Activated naive CD8-positive, alpha-beta T cell (primary cell): Measurements from ENCODE around the gene MGP.

Experiments used
- H3K27ac Mint-ChIP-seq: one replicate; pipeline ENCODE4 v1.8.0; 2021; ENCODE audit warnings: mixed read lengths
- H3K27me3 Mint-ChIP-seq: one replicate; pipeline ENCODE4 v1.8.0; 2021; ENCODE audit warnings: mixed read lengths
- H3K36me3 Mint-ChIP-seq: one replicate; pipeline ENCODE4 v1.8.0; 2021; ENCODE audit warnings: mixed read lengths
- H3K4me1 Mint-ChIP-seq: one replicate; pipeline ENCODE4 v1.8.0; 2021; ENCODE audit warnings: low read depth, mixed read lengths
- H3K4me3 Mint-ChIP-seq: one replicate; pipeline ENCODE4 v1.8.0; 2021; ENCODE audit warnings: mild to moderate bottlenecking, mixed read lengths
- H3K9me3 Mint-ChIP-seq: one replicate; pipeline ENCODE4 v1.8.0; 2021; ENCODE audit warnings: low read depth, mixed read lengths

The MGP gene

DNA sequence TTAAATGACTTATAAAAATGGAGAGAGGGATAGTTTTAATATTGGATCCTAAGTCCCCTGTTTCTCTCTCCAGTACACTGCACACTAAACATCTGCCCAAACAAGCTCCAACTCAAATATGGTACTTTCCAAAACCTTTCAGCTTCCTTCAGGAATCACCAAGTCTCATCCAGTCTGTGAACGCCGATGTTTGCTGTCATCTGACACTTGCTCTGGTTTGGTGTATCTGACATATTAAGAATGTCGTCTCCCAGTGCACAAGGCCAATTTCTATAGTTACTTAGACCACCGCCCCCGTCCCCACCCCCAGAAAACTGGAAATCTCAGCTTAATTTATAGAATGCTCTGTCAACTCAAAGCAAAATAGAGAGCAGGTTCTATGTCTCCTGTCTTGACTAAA is 5.0 kb upstream of the MGP start:
- Mint-ChIP-seq H3K4me3 (no peak overlapping the region), H3K27me3 (peaks cover 2% of the 10 kb centered on the region), H3K9me3 (no peaks in the 10 kb centered on the region), H3K4me1 (peaks cover 13% of the 10 kb centered on the region), H3K27ac (no peak overlapping the region), H3K36me3 (peaks cover 3% of the 10 kb centered on the region)

DNA sequence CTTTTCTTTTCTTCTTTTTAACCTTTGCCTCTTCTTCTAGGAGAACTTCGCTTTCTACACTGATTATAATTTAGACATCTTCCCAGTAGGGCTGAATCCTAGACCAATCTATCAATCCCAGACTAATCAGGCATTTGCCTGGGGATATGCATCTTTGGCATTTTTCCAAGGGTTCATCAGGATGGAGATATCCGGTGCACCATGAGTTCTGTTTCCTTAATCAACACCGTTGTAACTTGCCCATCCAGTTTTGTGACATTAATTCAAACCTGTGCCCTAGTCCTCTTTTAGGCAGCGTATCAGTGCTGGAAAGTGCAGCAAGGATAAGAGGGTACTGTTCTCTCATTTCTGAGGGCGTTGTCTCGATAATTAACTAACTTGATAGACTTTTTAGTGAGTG is 617 bp upstream of the MGP start:
- Mint-ChIP-seq H3K9me3 (no peaks in the 10 kb centered on the region), H3K4me3 (no peak overlapping the region), H3K36me3 (no peaks in the 10 kb centered on the region), H3K4me1 (peaks cover 43% of the 10 kb centered on the region), H3K27ac (peak overlapping the region; percentile 12), H3K27me3 (peaks cover 5% of the 10 kb centered on the region)

DNA sequence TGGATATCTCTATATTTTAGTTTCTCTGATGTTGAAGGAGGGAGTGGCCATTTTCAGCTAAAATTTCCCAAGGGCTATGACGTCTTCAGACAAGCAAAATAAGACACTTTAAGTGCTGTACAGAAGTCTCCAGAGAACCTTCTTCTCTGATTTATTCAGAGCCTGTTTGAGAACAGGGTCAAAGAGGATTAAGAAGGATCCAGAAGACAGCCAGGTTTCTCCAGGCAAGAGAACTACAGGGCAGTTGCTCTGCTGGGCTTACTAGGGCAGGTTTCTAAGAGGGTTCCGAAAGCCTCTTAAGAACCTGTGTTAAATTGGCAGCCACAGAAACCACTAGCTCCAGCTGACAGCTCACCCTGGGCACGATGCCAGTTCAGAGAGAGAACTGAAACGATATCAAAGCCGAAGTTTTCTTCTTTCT is 1.2 kb downstream of the MGP start:
- H3K4me3 Mint-ChIP-seq, result peak overlapping the region; percentile 72
- peak overlapping the region; percentile 16 for H3K27ac Mint-ChIP-seq
- no peaks in the 10 kb centered on the region for H3K9me3 Mint-ChIP-seq
- H3K4me1 Mint-ChIP-seq, result peaks cover 58% of the 10 kb centered on the region
- peaks cover 5% of the 10 kb centered on the region for H3K27me3 Mint-ChIP-seq
- H3K36me3 Mint-ChIP-seq, result peaks cover 5% of the 10 kb centered on the region

DNA sequence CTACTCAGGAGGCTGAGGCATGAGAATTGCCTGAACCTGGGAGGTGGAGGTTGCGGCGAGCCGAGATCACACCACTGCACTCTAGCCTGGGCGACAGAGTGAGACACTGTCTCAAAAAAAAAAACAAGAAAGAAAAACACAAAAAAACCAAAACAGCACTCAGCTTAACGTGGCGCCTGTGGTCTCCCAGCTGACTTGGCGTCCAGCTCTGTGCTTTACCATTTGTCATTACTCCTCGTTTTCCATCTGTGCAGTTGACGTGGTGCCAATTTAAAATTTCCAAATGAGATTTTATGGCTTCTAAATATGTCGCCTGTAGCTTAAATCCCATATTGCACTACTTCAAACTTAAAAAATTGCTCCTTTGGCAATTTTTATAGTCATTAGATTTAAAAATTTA is 2.0 kb downstream of the MGP start:
- no peak overlapping the region for H3K4me3 Mint-ChIP-seq
- H3K27me3 Mint-ChIP-seq, result peaks cover 5% of the 10 kb centered on the region
- no peak overlapping the region for H3K27ac Mint-ChIP-seq
- peaks cover 5% of the 10 kb centered on the region for H3K36me3 Mint-ChIP-seq
- H3K9me3 Mint-ChIP-seq, result no peaks in the 10 kb centered on the region
- H3K4me1 Mint-ChIP-seq, result peaks cover 58% of the 10 kb centered on the region

DNA sequence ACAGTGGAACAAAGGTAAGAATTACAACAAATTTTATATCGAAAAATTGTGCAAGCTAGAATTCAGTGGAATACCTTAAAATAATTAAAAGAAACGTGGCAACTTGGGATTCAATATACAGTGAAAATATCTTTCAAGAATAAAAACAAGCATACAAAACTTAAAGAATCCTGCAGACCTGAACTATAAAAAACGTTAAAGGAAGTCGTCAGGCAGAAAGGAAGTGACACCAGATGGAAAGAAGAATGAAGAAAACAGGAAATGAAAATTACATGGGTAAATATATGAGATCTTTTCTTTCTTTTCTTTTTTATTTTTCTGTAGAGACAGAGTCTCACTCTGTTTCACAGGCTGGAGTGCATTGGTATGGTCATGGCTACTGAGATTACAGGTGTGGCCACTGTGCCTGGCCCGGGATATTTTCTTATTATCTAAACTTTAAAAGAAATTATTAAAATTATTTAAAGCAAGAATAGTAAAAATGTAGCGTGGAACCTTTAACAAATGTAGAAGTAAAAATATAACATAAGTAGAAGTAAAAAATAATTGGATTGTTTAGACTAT is 4.7 kb downstream of the MGP start:
- H3K4me1 Mint-ChIP-seq, result peaks cover 48% of the 10 kb centered on the region
- no peaks in the 10 kb centered on the region for H3K9me3 Mint-ChIP-seq
- H3K4me3 Mint-ChIP-seq, result peak overlapping the region; percentile 25

DNA sequence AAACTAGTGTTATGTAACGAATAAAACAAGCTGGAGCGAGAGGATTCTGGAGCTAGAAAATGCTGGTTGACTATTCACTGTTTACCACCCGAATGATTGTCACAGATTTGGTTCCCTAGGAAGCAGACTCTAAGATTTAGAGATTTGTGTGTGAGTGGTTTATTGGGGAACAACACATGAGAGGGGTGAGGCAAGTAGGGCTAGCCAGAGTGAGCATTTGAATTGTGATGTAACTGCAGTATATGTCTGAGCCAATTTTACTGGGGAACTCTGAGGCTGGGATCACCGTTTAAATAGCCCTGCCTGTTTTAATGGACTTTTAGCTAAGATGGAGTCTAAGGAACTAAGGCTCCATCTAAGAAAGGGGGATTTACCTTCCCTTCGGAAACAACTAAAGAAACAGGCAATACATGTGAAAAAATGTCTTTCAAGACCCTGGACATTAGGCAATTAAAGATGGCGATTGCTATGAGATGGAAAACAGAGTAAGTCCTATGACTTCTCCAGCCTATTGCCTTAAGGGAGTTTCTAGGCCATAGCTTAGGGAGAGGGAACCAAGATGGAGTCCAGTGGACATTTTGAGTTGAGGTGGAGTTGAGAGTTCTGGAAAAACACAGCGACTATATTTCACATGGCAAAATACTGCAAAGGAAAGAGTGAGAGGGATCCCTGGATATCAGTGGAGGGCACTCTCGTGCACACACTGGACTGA is 6.3 kb downstream of the MGP start:
- Mint-ChIP-seq H3K4me1 (peaks cover 33% of the 10 kb centered on the region), H3K4me3 (no peak overlapping the region), H3K9me3 (no peaks in the 10 kb centered on the region), H3K27me3 (no peaks in the 10 kb centered on the region), H3K36me3 (peaks cover 12% of the 10 kb centered on the region), H3K27ac (peak overlapping the region; percentile 7)

More for the DNA sequence above, 4.7 kb downstream of the MGP start:
- Mint-ChIP-seq H3K36me3 (peaks cover 12% of the 10 kb centered on the region), H3K27me3 (peaks cover 3% of the 10 kb centered on the region), H3K27ac (peak overlapping the region; percentile 78)

DNA sequence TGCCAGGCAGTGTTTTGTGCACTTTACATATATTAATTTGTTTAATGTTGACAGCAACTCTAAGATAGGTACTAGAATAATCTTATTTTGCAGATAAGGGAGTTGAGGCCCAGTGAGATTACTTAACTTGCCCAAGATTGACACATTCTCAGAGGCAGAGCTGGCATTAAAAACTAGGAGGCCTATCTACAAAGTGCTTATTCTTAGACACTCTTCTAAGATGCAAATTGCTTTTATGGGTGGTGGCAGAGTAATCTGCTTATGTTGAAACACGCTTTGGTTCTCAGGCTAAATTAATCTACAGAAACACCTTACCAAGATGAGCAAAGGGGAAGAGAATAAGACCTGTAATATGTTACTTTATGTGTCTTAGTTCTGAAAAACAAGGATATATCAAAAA is 7.2 kb downstream of the MGP start:
- peaks cover 12% of the 10 kb centered on the region for H3K36me3 Mint-ChIP-seq
- peaks cover 29% of the 10 kb centered on the region for H3K4me1 Mint-ChIP-seq
- no peak overlapping the region for H3K4me3 Mint-ChIP-seq
- H3K27me3 Mint-ChIP-seq, result no peaks in the 10 kb centered on the region
- no peaks in the 10 kb centered on the region for H3K9me3 Mint-ChIP-seq
- no peak overlapping the region for H3K27ac Mint-ChIP-seq

DNA sequence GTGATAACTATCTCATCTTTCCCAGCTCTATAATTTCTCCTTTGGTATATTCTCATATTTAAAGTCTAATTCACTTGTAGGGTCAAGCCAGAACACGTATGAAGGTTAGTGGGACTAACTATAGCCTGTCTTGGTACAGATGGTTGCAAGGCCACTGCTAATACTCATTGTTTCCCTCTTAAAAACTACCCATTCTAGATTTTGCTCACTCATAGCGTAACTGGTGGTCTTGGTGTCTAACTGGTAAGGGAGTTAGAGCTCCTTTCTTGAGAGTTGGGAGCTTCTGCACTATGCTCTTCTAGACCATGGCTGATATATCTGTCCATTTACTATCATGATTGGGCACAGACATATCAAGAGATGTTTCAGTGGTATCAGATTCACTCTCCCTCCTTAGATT is 8.8 kb downstream of the MGP start:
- Mint-ChIP-seq H3K4me3 (no peak overlapping the region), H3K27me3 (no peaks in the 10 kb centered on the region), H3K9me3 (no peaks in the 10 kb centered on the region), H3K4me1 (peaks cover 21% of the 10 kb centered on the region), H3K27ac (no peak overlapping the region), H3K36me3 (peaks cover 12% of the 10 kb centered on the region)

DNA sequence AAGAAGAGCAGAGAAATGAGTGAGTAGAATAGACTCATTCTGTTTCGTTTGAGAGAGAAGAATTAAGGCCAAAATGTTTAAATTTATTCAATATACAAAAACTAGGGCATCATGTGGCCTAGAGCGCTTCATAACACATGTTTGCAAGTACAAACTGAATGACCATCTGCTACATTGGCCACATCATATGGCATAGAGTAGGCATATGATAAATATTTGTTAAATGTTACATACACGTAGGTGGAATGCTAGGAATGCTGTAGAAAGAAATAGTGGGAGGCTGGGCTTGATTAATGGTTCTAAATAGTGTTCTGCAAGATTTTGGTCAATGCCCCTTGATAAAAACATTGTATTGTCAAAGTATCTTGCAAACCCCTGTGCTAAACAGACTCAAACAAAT is 10.8 kb downstream of the MGP start:
- Mint-ChIP-seq H3K4me1 (peaks cover 6% of the 10 kb centered on the region), H3K9me3 (no peaks in the 10 kb centered on the region), H3K4me3 (no peak overlapping the region), H3K36me3 (peaks cover 11% of the 10 kb centered on the region), H3K27me3 (no peaks in the 10 kb centered on the region), H3K27ac (no peak overlapping the region)

DNA sequence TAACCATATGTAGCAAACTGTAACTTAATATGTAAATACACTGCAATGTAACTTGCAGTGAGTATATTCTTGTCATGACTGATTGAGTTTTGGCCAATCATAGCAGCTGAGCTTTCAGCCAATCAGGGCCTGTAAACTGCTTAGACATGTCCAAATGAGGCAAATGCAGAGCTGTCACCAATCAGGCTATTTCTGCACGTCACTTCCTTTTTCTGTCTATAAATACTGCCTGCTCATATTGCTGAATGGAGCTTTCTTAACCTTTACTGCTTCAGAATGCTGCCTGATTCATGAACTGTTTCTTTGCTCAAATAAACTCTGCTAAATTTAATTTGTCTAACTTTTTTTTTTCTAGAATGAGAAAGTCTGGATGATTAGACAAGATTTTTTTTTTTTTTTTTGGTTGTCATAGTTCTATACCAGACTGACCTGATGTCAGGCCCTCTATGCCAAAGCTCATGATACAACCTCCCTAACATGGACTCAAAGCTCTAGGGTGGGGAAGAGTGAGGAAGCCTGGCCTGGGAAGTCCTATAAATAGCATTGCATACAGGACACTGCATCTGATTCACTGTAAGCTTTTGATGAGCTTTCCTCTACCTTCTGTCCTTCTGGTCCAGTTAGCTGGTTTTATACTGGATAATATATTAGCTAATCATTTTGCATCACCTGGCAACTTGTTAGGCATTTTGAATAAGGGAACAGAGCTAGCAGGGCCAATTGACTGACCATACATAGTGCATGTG is 12.0 kb downstream of the MGP start:
- H3K36me3 Mint-ChIP-seq, result peaks cover 7% of the 10 kb centered on the region
- no peaks in the 10 kb centered on the region for H3K27me3 Mint-ChIP-seq
- no peak overlapping the region for H3K27ac Mint-ChIP-seq
- H3K4me3 Mint-ChIP-seq, result no peak overlapping the region
- peaks cover 2% of the 10 kb centered on the region for H3K4me1 Mint-ChIP-seq
- no peaks in the 10 kb centered on the region for H3K9me3 Mint-ChIP-seq

DNA sequence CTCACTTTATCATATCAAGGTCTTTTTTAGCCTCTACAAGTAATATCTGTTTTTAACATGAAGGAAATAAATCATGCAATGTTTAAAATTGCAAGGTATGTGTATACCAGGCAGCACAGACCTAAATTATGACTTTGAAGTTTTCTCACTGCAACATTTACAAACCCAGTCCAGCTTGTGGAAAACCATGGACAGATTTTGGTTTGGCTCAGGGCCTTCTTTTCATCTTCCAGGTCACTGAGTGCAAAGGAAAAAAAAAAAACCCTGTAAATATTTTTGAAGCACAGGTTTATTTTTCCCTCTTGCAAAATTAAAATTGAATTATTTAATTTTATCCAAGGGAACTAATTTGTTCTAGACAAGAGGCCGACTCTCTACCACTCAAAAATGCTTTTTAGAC is 13.8 kb downstream of the MGP start:
- no peak overlapping the region for H3K4me3 Mint-ChIP-seq
- no peak overlapping the region for H3K27ac Mint-ChIP-seq
- H3K9me3 Mint-ChIP-seq, result no peaks in the 10 kb centered on the region
- peaks cover 2% of the 10 kb centered on the region for H3K4me1 Mint-ChIP-seq
- no peaks in the 10 kb centered on the region for H3K27me3 Mint-ChIP-seq
- peaks cover 5% of the 10 kb centered on the region for H3K36me3 Mint-ChIP-seq

DNA sequence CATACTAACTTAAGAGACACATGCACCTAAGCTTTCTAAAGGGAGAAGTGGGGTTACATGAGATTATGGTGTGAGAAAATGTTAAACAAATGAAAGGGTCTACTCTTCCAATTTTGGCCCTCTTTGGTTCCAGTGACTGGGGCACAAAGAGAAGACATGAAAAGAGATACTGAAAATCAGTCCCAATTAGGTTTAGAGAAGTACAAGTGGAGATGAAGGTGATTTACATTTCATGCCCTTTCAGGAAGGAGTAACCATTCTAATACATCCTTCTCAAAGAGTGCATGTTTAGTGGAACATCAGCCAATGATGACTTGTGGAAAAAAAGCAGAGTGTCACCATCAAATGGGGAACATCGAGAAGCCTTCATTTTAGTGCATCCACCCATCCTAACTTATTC is 14.4 kb downstream of the MGP start:
- H3K36me3 Mint-ChIP-seq, result peaks cover 4% of the 10 kb centered on the region
- H3K9me3 Mint-ChIP-seq, result no peaks in the 10 kb centered on the region
- no peak overlapping the region for H3K27ac Mint-ChIP-seq
- H3K4me1 Mint-ChIP-seq, result peaks cover 2% of the 10 kb centered on the region
- no peaks in the 10 kb centered on the region for H3K27me3 Mint-ChIP-seq
- H3K4me3 Mint-ChIP-seq, result no peak overlapping the region

DNA sequence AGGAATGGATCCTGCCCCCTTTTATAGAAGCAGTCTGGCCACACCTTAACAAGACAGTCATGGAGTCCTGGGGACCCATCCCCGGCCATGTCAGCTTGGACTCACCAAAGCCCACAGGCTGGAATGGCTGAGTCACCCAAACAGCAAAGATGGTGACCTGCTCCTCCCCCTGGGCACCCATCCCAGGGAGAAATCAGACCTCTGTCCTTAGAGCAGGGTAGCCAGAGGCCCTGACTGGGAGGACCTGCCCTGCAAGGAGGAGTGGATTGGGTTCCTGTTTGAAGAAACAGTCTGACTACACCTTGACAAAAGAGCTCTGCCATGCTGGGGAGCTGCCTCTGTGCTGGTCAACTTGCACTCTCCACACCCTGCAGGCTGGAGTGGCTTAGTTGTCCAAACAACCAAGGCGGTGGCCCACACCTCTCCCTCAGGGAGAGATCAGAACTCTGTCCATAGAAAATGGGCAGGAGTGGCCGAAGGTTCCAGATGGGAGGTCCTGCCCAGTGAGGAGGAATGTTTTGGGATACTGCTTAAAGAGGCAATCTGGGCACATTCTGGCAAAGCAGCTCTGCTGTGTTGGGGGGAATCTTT is 16.6 kb downstream of the MGP start:
- Mint-ChIP-seq H3K4me3 (no peak overlapping the region), H3K36me3 (peaks cover 6% of the 10 kb centered on the region), H3K27ac (no peak overlapping the region), H3K4me1 (peaks cover 2% of the 10 kb centered on the region), H3K9me3 (no peaks in the 10 kb centered on the region), H3K27me3 (no peaks in the 10 kb centered on the region)

DNA sequence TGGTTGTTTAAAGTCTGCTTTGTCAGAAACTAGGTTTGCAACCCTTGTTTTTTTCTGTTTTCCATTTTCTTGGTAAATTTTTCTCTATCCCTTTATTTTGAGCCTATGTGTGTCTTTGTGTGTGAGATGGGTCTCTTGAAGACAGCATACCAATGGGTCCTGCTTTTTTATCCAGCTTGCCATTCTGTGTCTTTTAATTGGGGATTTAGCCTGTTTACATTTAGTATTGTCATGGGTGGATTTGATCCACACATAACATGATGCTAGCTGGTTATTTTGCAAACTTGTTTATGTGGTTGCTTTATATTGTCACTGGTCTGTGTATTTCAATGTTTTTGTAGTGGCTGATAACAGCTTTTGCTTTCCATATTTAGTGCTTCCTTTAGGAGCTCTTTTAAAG is 25.2 kb downstream of the MGP start:
- H3K27me3 Mint-ChIP-seq, result no peaks in the 10 kb centered on the region
- no peak overlapping the region for H3K27ac Mint-ChIP-seq
- peaks cover 17% of the 10 kb centered on the region for H3K36me3 Mint-ChIP-seq
- H3K4me1 Mint-ChIP-seq, result no peaks in the 10 kb centered on the region
- H3K9me3 Mint-ChIP-seq, result peaks cover 18% of the 10 kb centered on the region
- no peak overlapping the region for H3K4me3 Mint-ChIP-seq

DNA sequence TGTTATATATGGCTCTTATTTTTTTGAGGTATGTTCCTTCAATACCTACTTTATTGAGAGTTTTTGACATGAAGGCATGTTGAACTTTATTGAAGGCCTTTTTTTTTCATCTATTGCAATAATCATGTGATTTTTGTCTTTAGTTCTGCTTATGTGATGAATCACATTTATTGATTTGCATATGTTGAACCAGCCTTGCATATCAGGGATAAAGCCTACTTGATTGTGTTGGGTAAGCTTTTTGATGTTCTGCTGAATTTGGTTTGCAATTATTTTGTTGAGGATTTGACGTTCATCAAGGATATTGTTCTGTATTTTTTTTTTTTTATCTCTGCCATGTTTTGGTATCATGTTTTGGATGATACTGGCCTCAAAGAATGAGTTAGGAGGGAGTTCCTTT is 27.1 kb downstream of the MGP start:
- Mint-ChIP-seq H3K4me3 (no peak overlapping the region), H3K4me1 (no peaks in the 10 kb centered on the region), H3K9me3 (peaks cover 18% of the 10 kb centered on the region), H3K27ac (no peak overlapping the region), H3K27me3 (no peaks in the 10 kb centered on the region), H3K36me3 (peaks cover 17% of the 10 kb centered on the region)
